NCI-H1105 (cell line): Measurements from ENCODE around the gene MGST2.

Experiments used
- DNase-seq: peaks from one replicate; lab custom pipeline; 2025; lab: John Stamatoyannopoulos, UW

MGST2 gene

DNA sequence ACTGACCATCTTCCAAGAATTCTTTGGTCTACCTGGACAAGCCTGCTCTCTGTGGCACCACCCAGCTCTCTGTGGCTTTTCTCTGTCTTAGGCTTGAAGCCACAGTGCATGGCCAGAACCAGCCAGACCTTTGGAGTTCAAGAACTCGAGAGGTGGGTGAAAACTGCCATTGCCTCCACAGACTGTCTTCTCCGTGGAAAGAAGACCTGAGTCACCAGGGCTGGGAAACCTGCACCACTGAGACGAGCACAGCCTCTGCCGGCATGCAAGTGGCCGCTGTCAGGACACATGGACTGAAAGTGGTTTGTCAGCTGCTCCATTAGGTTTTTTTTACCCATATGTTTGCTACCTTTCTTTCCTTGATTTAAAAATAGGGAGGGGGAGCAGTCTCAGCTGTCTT lies 74.5 kb downstream of the MGST2 start:
- no peak for DNase-seq

DNA sequence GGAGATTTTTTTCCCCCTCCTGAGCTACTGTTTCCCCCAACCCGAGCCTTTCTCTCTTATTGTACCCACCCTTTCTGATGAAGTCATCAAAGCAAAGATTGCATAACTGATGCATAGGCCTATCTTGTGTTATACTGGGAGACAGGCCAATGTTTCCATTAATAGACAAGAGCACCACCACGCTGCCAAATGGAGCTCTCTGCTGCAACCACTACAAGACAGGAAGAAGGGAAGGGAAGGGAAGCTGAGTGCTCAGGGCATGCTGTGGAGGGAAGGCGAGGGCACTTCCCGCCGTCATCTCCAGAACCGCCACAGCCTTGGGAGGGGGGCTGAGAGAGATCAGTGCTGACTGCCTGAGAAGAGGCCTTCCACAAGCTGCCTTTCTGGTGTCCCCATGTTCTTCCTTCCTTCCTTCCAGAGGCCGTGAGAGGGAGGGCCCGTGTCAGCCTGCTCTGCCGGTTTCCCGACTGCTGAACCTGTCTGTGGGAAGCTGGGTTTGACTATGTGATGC lies 75.0 kb downstream of the MGST2 start:
- DNase-seq = peak; percentile 32

DNA sequence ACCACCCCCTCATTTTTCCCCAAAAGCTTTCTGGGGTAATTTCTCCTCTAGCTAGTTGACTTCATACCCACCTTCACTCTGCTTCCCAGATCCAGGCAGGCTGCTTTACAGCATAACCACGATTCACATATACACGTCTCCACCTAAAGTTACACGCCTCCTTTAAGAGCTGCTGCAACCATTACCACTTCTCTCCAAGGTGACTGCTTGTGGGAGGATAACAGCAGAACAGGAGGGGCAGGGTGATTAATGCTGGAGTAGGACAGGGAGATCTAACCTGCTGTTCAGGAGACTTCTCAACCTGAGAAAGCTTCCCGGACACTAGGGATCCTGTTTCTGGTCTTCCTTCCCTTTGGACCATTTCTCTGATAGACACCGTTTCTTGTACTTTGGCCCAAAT lies 77.4 kb downstream of the MGST2 start:
- DNase-seq = no peak

DNA sequence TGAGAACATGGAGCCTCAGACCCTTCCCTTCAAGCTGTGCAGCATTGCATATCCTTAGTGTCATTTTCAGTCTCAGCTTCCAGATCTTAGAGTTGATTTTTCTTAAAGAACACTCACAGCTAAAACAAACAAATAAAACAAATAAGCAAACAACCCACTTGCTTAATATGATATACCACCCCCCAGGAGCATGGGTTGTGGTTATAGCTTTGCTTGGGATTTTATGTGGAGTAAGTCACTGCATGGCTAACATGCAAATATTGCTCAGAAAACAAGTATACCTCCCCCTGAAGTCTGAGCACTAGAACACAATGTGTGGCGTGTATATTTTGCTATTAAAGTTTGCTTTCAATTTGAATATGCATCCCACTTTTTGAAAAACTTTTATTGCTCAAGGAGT lies 78.6 kb downstream of the MGST2 start:
- DNase-seq = no peak

DNA sequence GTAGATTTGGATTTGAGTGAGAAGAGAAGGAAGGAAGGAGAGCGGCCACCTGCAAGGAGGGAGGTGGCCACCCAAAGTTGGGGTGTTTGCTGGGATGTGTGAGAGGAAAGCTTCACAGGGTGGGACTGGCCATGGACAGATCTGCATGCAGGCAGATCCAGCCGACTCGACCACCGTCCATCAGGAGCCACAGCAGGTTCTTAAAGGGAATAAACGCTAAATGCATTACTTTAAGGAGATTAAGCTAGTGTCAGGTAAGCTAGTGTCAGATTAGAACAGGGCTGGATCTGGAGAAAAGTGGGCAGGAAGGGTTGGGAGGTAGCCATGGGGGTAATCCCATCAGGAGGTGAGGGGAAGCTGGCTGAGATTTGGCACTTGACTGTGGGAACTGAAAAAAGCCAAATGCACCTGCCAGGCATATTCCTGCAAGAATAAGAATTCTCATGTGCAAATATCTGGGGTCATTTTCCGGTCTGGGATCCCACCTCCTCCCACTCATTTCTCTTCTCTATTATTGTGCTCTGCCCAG lies 79.6 kb downstream of the MGST2 start:
- no peak for DNase-seq

DNA sequence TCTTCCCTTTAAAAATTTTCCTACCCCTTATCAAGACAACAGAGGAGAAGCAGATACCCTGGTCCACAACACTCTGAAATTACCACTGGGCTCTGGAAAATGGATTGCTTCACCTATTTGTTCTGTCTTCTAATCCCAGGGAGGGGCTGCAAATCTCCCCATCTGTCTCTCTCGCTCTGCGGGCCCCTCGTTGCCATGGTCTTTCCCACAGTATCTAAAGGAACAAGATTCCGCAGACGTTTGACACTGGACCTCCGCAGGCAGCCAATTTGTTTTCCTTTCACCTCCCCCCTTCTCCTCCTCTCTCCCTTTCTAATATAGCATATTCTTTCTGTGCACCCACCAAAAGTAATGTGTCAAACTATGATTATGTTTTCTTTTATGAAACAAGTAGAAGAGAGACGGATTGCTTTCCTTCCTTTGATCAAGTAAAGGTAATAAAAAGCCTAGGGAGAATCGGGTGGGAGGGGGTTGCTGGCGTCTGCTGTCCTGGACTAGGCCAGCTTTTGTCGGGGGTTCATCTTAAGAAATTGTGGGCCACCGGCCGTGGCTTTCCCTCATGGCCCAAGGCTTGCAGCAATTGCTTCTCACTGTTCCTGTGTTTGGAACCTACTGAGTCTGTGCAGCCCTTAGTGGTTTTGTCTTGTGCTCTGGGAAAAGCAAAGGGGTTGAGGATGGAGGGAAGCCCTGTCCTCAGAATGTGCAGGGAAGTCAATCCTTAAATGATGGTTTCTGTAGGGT lies 81.0 kb downstream of the MGST2 start:
- no peak for DNase-seq

DNA sequence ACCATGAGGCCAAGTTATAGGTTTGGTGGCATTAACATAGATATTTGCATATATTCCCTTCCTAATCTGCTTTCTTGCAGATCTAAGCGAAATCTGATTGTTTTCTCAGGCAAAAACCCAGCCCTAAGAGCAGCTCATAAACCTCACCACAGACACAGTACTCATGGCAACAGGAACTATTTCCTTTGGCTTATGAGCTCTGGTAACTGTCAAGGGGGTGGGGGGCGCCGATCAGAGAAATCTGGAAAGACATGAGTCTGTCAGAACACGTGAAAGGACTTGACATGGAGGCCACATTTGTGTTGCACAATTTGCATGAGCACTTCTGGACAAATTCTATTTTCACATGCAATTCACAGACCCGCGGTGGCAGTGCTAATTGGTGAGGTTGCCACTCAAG lies 83.7 kb downstream of the MGST2 start:
- no peak for DNase-seq

DNA sequence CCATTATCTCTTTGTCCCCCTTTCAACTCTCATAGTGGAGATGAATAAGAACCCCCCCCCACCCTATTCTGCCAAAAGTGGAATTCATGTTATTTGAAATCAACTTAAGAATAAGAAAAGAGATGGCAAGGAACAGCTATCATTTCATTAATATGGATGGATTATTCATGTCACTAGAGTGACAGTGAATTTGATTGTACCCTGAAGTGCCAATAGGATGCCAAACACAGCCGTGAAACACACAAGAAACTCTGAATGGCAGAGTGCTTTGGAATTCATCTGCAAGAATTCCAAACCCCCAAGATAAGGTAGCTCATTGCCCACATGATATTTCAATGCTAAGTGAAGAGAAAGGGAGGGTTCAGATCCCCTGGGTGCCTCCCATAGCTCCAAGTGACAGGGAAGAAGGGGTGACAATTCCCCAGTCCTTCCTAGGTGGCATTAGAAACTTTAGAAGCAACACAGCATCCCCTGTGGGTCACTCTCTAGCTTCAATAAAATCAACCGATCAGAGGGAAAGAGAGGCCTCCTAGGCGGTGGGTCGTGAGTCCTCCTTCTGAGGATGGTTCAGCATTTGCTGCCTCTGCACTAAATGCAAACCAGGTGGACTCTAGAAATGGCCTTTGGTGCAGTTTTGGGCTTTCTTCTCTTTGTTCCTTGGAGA lies 84.3 kb downstream of the MGST2 start:
- no peak for DNase-seq

DNA sequence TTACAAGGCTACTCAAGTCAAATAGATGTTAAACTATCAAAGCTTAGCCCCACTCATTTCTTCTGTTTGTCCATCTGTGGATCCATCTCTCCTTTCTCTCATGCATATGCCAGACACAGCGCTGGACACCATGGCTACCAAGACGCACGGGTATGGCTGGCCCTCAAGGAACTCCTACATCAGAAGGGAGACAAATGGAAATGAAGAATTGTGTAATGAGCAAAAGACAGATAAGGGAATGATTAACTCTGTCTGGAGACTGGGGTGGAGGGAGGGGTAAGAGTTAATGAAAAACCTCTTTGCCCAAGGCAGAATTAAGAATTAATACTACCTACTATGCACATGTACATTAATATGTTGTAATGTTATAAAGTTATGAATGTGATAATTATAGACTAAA lies 88.1 kb downstream of the MGST2 start:
- DNase-seq = no peak
